ENCODE data around the gene FKBP5.

DNA sequence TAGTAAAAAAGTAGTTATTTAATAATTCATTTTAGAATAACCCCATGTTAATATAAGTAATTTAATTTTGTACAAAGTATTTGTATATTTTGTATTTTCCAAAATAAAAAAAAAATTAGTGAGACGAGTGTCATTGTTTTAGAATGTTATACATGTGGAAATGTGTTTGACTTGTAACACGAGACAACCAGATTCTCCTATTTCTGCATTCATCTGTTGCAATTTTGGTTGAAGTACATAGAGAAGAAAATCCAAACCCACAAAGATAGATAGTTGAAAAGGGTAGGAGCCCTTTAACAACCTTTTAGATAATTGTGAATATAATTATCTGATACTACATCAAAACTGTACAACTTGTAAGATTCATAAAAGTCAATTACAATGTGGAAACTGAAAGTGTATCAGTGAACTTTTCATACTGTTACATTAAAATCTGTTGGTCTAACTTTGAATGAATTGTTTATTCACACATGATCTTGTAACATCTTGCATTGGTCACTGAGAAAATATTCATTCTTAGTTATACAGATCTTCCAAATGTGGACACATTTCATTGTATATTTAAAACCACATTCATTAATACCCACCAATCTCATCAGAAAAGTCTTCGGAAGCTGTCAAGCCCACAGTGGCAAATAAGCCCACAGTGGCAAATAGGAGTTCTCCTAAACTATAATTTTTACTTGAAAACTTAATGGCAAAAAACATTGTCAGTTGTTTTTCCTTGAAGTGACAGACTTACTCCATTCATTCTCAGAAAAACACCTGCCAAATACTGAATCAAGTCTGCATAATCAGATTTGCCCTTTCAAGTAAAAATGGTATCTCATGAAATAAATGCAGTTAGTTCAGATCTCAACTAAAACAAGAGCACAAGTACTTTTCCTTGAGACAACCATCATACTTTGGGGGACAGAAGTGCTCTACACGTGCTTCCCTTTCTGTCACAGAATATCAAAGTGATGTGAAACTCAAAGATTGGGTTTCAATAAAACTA, 52.8 kb downstream of the FKBP5 start:
- no peak for TF ChIP-seq POLR2A (IDR thresholded peaks at IDR 0.05)
- TF ChIP-seq, protein P1, sequence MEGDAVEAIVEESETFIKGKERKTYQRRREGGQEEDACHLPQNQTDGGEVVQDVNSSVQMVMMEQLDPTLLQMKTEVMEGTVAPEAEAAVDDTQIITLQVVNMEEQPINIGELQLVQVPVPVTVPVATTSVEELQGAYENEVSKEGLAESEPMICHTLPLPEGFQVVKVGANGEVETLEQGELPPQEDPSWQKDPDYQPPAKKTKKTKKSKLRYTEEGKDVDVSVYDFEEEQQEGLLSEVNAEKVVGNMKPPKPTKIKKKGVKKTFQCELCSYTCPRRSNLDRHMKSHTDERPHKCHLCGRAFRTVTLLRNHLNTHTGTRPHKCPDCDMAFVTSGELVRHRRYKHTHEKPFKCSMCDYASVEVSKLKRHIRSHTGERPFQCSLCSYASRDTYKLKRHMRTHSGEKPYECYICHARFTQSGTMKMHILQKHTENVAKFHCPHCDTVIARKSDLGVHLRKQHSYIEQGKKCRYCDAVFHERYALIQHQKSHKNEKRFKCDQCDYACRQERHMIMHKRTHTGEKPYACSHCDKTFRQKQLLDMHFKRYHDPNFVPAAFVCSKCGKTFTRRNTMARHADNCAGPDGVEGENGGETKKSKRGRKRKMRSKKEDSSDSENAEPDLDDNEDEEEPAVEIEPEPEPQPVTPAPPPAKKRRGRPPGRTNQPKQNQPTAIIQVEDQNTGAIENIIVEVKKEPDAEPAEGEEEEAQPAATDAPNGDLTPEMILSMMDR (IDR thresholded peaks at IDR 0.05): no peak

All from tibial nerve (tissue), 3 donors.